Measurements from ENCODE around the gene VSNL1.

GRCh38 chr2:17628349-17629261 is 88.1 kb downstream of the VSNL1 start:
- TF ChIP-seq CTCF (conservative IDR thresholded peaks at IDR 0.05; ENCODE audit: low read depth, low read length): no peak
- TF ChIP-seq EZH2 (IDR thresholded peaks at IDR 0.05; ENCODE audit: low read length, unreplicated experiment): no peak
- TF ChIP-seq EZH2phosphoT487 (IDR thresholded peaks at IDR 0.05; ENCODE audit: borderline replicate concordance, low read length): no peak
